Ectodermal cell (in vitro differentiated cells): ENCODE data around the gene SLC38A4.

ENCODE experiments used
- H3K27ac ChIP-seq: 2 replicates; pipeline ENCODE4 v1.7.0; 2013; ENCODE audit warnings: mild to moderate bottlenecking, low read depth, low read length; ENCODE audit not compliant: insufficient read depth, poor library complexity, severe bottlenecking
- H3K27me3 ChIP-seq: 2 replicates; pipeline ENCODE4 v1.7.0; 2013; ENCODE audit warnings: mild to moderate bottlenecking, low read length; ENCODE audit not compliant: insufficient read depth, control insufficient read depth, poor library complexity, severe bottlenecking
- H3K36me3 ChIP-seq: one replicate; pipeline ENCODE4 v1.7.0; 2013; ENCODE audit warnings: low read length; ENCODE audit not compliant: control insufficient read depth, insufficient read depth
- H3K4me1 ChIP-seq: one replicate; pipeline ENCODE4 v1.7.0; 2013; ENCODE audit warnings: low read length; ENCODE audit not compliant: control insufficient read depth, insufficient read depth
- H3K4me3 ChIP-seq: 2 replicates; pipeline ENCODE4 v1.7.0; 2013; ENCODE audit warnings: low read depth, low read length, control low read depth; ENCODE audit not compliant: insufficient read depth
- H3K9me3 ChIP-seq: 2 replicates; pipeline ENCODE4 v1.7.0; 2013; ENCODE audit warnings: mild to moderate bottlenecking, low read length, moderate library complexity; ENCODE audit not compliant: control insufficient read depth
- WGBS, 2 experiments: methylation state at CpG; one replicate each; pipeline ENCODE4 v1.1.7; 2013; ENCODE audit warnings: missing lambda C conversion rate in 2 of 2; 5-methylcytosine and 5-hydroxymethylcytosine counted together

The SLC38A4 gene

DNA sequence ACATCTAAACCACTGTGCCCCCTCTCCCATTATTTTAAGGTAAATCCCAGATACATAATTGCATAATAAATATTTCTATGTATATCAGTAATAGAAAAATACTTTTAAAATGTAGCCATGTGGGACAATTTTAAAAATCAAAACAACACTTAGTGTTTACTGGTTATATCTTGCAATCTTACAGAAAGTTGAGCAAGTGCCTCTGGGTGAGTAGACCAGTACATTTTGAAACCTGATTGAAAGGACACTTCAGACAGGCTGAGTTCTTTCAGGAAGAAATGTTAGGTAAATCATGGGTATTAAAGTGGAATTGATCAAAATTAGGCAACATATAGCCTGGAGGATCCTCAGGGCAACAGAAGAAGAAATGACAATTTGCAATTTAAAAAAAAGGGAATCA is 7.2 kb downstream of the SLC38A4 start:
- peaks cover 3% of the 10 kb centered on the region for H3K27me3 ChIP-seq
- no peaks in the 10 kb centered on the region for H3K4me1 ChIP-seq
- no peak overlapping the region for H3K4me3 ChIP-seq
- H3K27ac ChIP-seq, result no peak overlapping the region
- H3K36me3 ChIP-seq, result no peaks in the 10 kb centered on the region
- no peaks in the 10 kb centered on the region for H3K9me3 ChIP-seq

DNA sequence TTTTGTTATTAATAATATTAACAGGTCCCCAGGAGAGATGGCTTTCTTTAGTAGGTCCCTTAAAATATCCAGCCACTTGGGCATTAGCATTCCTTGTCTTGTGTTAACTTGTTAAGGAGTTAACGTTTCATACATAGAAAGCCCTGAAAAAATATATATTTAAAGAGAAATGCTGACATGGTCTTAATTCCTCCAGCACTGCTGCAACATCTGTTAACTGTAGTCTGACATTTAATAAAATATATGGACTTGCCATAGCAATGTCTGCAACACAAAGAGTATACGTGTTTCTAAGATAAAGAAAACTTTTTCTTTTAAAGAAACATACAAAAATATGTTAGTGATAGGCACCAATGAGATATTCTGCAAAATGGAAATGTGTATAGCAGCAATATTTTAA is 10.0 kb downstream of the SLC38A4 start:
- Histone ChIP-seq H3K36me3 (no peaks in the 10 kb centered on the region), H3K4me1 (no peaks in the 10 kb centered on the region), H3K27me3 (no peaks in the 10 kb centered on the region), H3K4me3 (no peak overlapping the region), H3K9me3 (no peaks in the 10 kb centered on the region), H3K27ac (no peak overlapping the region)
- 57% methylated on average over 1 of the region's 2 CpGs; no CpG with 5 or more reads in 1 of the 2 experiments for WGBS, 2 experiments

DNA sequence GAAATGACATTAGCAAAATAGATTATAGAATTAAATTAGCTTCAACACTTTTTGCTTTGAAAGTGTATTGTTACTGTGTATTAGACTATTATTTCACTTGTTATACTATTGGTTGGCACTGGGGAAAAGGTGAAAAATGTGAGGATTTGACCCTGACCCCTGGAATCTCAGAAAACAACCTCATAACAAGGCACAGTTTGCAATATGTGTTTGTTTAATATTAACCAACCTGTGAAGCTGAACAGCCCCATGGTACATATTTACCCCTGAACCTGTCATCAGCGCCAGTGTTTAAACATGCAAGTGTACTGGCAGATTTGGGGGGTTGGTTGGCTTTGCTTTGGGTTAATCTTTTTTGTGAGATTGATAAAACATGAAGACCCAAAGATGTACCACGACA is 11.7 kb downstream of the SLC38A4 start:
- Histone ChIP-seq H3K27ac (no peak overlapping the region), H3K36me3 (no peaks in the 10 kb centered on the region), H3K4me1 (no peaks in the 10 kb centered on the region), H3K9me3 (no peaks in the 10 kb centered on the region), H3K4me3 (no peak overlapping the region), H3K27me3 (no peaks in the 10 kb centered on the region)
- WGBS, 2 experiments, result 85 to 100% methylated on average over 2 of the region's 2 CpGs

DNA sequence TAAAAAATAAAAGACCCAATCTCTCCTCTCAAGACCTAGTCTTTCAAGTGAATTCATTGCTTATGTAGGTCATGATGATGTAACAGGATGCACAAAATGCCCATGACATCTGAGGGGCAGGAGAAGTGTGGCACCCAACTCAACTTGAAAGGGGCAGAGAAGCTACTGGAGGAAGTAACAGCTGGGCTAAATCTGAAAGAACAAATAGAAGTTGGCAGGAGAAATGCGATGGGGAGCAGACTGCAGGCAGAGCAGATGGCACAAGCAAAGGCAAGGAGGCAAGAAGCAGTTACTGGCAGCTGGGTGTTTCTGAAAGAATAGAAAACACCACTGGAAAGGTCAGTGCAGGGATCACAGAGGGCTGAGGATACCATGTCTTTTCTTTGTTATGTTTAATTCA is 14.6 kb downstream of the SLC38A4 start:
- Histone ChIP-seq H3K27ac (no peak overlapping the region), H3K4me3 (no peak overlapping the region), H3K9me3 (no peaks in the 10 kb centered on the region), H3K36me3 (no peaks in the 10 kb centered on the region), H3K27me3 (no peaks in the 10 kb centered on the region), H3K4me1 (no peaks in the 10 kb centered on the region)
- WGBS, 2 experiments, result 78 to 90% methylated on average over 1 of the region's 1 CpG

DNA sequence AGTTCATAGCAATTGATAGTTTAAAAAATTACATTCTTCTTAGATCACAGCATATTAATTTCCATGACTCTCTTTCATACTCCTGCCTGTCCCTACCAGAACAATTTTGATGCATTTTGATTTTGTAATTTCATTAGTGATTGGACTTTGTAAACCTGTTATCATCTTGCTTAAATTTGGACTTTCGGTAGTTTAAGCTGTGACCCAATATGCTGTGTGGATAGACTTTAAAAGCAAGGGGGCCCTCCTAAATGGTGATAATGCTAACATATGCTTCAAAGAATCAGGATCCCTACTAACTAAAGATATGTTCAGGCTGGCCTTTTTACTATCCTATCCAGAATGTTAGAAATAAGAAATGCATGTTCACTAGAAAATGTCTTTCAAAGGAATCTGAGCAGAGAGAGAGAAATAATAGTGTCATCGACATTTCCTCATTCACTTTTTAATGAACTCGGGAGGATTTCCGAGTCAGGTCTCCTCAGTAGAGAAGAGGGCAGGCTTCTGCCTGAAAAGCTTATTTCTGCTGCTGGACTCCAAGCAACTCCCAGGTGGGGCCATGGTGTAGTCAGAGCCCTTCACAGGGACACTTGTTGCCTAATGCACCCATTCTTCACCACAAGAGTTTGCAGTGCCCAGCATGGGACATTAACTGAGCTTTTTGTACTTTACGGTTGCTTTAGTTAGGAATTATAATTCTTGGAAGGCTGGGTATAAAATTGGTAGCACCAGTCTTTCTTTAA is 16.7 kb downstream of the SLC38A4 start:
- H3K27me3 ChIP-seq, result no peaks in the 10 kb centered on the region
- H3K4me1 ChIP-seq, result no peaks in the 10 kb centered on the region
- no peak overlapping the region for H3K4me3 ChIP-seq
- H3K36me3 ChIP-seq, result no peaks in the 10 kb centered on the region
- no peaks in the 10 kb centered on the region for H3K9me3 ChIP-seq
- no peak overlapping the region for H3K27ac ChIP-seq
- 75 to 76% methylated on average over 5 of the region's 5 CpGs for WGBS, 2 experiments

DNA sequence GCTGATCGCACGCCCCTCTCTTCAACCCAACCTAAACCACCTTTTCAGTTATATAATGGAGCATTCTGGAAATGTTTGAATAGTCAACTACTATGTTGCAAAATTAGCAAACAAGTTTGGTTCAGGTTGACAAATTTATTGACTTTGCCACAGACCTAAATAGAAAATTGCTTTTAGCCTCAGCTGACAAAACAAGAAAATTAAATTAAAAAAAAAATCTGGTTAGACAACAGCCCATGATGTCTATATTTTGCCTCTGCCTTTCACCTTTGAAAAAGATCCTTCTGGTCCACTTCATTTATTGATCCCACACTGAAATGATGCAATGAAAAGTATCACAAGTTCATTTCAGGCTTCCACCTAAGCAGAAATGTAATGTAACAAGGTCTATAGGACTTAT is 17.5 kb downstream of the SLC38A4 start:
- H3K36me3 ChIP-seq, result no peaks in the 10 kb centered on the region
- no peak overlapping the region for H3K4me3 ChIP-seq
- H3K9me3 ChIP-seq, result no peaks in the 10 kb centered on the region
- 100% methylated on average over 2 of the region's 2 CpGs; no CpG with 5 or more reads in 1 of the 2 experiments for WGBS, 2 experiments
- no peak overlapping the region for H3K27ac ChIP-seq
- no peaks in the 10 kb centered on the region for H3K27me3 ChIP-seq
- H3K4me1 ChIP-seq, result no peaks in the 10 kb centered on the region

DNA sequence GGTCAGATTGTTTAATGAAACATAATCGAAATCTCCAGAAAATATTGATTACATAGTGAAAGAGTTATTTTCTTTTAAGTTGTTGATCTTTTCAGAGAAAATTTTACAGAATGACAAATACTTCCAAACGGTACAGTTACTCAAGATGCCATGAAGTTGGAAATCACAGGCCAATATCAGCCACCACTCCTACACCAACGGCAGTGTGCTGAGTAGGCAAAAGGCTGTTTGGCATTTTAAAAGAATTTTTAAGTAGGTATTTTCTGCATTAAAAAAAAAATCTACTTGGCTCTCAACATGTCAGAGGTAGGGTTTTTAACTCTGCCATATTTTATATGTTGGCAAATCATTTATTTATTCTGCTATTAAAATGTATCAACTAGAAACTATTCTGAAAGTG is 21.7 kb downstream of the SLC38A4 start:
- H3K36me3 ChIP-seq, result no peaks in the 10 kb centered on the region
- WGBS, 2 experiments, result 94 to 100% methylated on average over 1 to 3 of the region's 3 CpGs
- no peaks in the 10 kb centered on the region for H3K9me3 ChIP-seq
- H3K27ac ChIP-seq, result no peak overlapping the region
- H3K4me3 ChIP-seq, result no peak overlapping the region
- no peaks in the 10 kb centered on the region for H3K4me1 ChIP-seq
- no peaks in the 10 kb centered on the region for H3K27me3 ChIP-seq

DNA sequence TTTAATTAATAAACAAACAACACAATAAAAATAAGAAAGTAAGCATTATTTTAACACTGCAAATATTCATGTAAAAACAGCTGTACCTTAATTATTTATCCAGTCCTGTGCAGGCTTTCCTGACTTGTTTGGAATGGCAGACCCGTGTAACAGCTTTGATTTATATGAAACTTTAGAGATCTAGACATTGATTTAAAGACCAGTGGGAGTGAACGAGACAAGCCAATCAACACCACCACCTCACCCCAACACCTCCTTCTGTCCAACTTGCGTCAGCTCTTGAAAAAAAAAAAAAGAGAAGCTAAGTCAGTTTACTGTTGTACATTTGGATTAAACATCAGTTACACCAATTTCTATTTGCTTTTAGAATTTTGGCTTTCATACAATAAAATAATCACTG is 22.3 kb downstream of the SLC38A4 start:
- Histone ChIP-seq H3K4me1 (no peaks in the 10 kb centered on the region), H3K4me3 (no peak overlapping the region), H3K9me3 (no peaks in the 10 kb centered on the region), H3K27ac (no peak overlapping the region), H3K27me3 (no peaks in the 10 kb centered on the region), H3K36me3 (no peaks in the 10 kb centered on the region)
- 94 to 100% methylated on average over 1 to 3 of the region's 3 CpGs for WGBS, 2 experiments

DNA sequence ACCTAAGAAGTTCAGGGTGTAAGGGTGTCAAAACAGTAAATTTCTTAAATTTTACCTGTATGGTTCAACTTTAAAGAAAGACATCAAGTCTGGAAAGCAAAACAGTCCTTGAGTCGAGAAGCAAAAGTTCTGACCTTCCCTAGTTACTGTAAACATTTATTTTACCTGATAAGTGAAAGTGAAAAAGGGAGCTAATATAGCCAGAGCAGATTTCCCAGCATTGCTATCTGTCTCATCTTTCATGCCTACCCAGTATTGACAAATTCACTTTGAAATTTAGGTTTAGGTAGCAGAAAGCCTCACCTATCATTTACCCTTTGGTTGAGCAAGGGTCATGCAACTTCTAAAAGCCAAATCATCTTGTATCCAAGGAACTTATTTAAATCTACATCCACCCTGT is 24.5 kb downstream of the SLC38A4 start:
- WGBS, 2 experiments, result 86% methylated on average over 1 of the region's 1 CpG; no CpG with 5 or more reads in 1 of the 2 experiments
- H3K27me3 ChIP-seq, result no peaks in the 10 kb centered on the region
- no peaks in the 10 kb centered on the region for H3K9me3 ChIP-seq
- H3K27ac ChIP-seq, result no peak overlapping the region
- H3K4me3 ChIP-seq, result no peak overlapping the region
- no peaks in the 10 kb centered on the region for H3K4me1 ChIP-seq
- H3K36me3 ChIP-seq, result no peaks in the 10 kb centered on the region

DNA sequence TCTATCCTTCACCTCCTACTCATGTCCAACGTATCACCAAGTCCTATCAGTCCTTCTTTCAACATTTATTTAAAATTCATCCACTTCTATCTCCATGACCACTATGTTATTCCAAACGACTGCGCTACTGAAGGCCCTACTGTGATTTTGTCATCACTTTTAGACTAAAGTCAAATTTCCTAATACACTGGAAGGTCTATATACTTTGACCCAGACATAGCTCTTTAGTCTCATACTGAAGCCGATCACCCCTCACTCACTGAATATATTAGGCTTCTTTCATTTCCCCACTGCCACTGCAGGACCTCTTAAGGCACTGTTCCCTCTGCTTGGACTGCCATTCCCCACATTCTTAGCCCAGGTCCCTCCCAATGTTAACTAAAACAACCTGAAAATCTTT is 25.6 kb downstream of the SLC38A4 start:
- Histone ChIP-seq H3K4me1 (no peaks in the 10 kb centered on the region), H3K9me3 (no peaks in the 10 kb centered on the region), H3K4me3 (no peak overlapping the region), H3K27me3 (no peaks in the 10 kb centered on the region), H3K36me3 (no peaks in the 10 kb centered on the region), H3K27ac (no peak overlapping the region)
- WGBS, 2 experiments, result 92 to 94% methylated on average over 4 of the region's 4 CpGs

DNA sequence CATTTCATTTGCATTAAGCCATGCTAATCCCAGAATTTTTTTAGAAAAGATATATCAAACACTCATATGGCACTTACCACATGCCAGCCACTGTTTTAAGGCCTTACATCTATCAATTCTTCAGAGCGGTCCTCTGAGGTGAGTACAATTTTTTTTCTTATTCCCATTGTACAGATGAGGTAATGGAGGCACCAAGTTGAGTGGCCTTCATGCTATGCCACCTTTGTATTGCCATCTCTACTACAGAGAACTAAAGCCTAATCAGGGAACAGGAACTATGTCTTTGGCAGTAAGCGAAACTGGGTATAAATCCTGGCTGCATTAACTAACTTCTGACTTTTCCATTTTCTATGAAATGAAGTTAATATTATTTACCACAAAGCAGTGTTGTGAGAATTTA is 27.1 kb downstream of the SLC38A4 start:
- WGBS, 2 experiments, result 83 to 100% methylated on average over 1 to 2 of the region's 2 CpGs
- Histone ChIP-seq H3K27ac (no peak overlapping the region), H3K9me3 (no peaks in the 10 kb centered on the region), H3K27me3 (no peaks in the 10 kb centered on the region), H3K4me3 (no peak overlapping the region), H3K36me3 (no peaks in the 10 kb centered on the region), H3K4me1 (no peaks in the 10 kb centered on the region)
